Activated CD4-positive, alpha-beta T cell treated with anti-CD3 and anti-CD28 coated beads, Interleukin-2, amount 10 ng/mL, durations not matched to agents 7 days and 5 days (primary cell): ENCODE data around the gene TASL. TPM values are rescaled to one million over a fixed set of nuclear protein-coding genes. Genes with fewer than 3 reads are reported as not detected.

Source experiments
- total RNA-seq, 2 experiments: library from RNA; stranded (reverse); gene quantifications; one replicate each; pipeline ENCODE4 v1.2.3, GENCODE V29; 2021

The TASL gene
- total RNA-seq, 2 experiments from 2014 or later = 5.9 to 6.2 TPM

Other genes with a start within 250 kb of the TASL start
- gene GK, start 75.7 kb upstream of the TASL start, total RNA-seq = 10 to 100 TPM; 19.5 to 20.7 TPM